Gastroesophageal sphincter (tissue), 3 donors: Measurements from ENCODE around the gene EFR3B.

ENCODE experiments used
- CTCF ChIP-seq, 4 experiments: fragments of 200-600 bp in 2 of 4; fragments of 450-650 bp in 2 of 4; sonication (generic) in 1 of 4; IDR thresholded peaks; one replicate each; pipeline ENCODE4 v1.5.1; 2017 to 2019; ENCODE audit warnings: antibody characterized with exemption in 4 of 4, mild to moderate bottlenecking in 2 of 4, moderate library complexity in 2 of 4
- EP300 ChIP-seq: sonication (generic); formaldehyde crosslinking; IDR thresholded peaks from one replicate; pipeline ENCODE4 v1.6.1; 2017; ENCODE audit warnings: antibody characterized with exemption, mild to moderate bottlenecking
- POLR2A ChIP-seq, 2 donors: fragments of 450-650 bp; IDR thresholded peaks; one replicate each; pipeline ENCODE4 v1.6.1; 2017; ENCODE audit warnings: antibody characterized with exemption in 2 of 2, mild to moderate bottlenecking in 2 of 2, moderate library complexity in 1 of 2
- POLR2AphosphoS5 ChIP-seq: sonication (generic); formaldehyde crosslinking; IDR thresholded peaks from one replicate; pipeline ENCODE4 v1.6.1; 2017; ENCODE audit warnings: antibody characterized with exemption

DNA sequence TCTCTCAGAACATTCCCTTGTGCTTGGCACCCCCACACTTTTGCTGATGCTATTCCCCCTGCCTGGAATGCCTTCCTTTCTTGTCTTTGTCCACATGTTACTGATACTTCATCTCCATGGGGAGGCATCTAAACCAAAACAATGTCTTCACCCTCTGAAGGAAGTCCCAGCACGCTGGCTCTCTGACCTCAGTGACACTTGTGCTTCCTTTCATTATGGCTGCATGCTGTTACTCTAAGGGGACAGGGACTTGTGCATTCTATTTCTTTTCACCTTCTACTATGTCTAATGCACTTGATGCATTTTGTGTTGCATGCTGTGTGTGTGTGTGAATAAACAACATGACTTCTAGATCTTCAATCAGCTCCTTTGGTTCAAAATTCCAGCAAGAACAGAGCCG lies 24.6 kb downstream of the EFR3B start:
- no peak for TF ChIP-seq POLR2A (IDR thresholded peaks at IDR 0.05)
- TF ChIP-seq CTCF (IDR thresholded peaks at IDR 0.05): no peak
- no peak for TF ChIP-seq POLR2AphosphoS5
- TF ChIP-seq EP300: no peak
